H1 (cell line): ENCODE measurements around the gene STK26. TPM values are rescaled to one million over a fixed set of nuclear protein-coding genes. Genes with fewer than 3 reads are reported as not detected.

Experiments used
- CTCF ChIA-PET: fragments of 300-600 bp; sonication (Branson Sonifier 250); formaldehyde crosslinking; loops from one replicate; lab custom pipeline; 2021; ENCODE audit not compliant: partially characterized antibody; lab: Charles Lee
- POLR2A ChIA-PET: fragments of 300-600 bp; sonication (Branson Sonifier 250); formaldehyde crosslinking; loops from one replicate; lab custom pipeline; 2021; ENCODE audit warnings: inconsistent platforms; ENCODE audit not compliant: partially characterized antibody; lab: Charles Lee
- DNase-seq, 2 experiments: peaks; one replicate each; pipeline versions ENCODE4 v3.0.0 to v3.0.0-alpha.2; 2010 to 2022; ENCODE audit warnings: low spot score in 2 of 2, low read depth in 1 of 2, mixed read lengths in 1 of 2
- FAIRE-seq: peaks from 2 replicates; lab custom pipeline; 2011; peaks lifted over from hg19 to GRCh38; lab: Jason Lieb, UNC
- H2AFZ ChIP-seq: 2 replicates; pipeline ENCODE4 v1.8.1; 2012; ENCODE audit warnings: low read length, inconsistent platforms
- H2AK5ac ChIP-seq: 2 replicates; pipeline ENCODE4 v1.6.1; 2013; ENCODE audit warnings: low read depth, low read length
- H2BK120ac ChIP-seq: replicated peaks from 2 replicates; pipeline ENCODE3; 2013; ENCODE audit warnings: low read depth, low read length, inconsistent platforms
- H2BK12ac ChIP-seq: 2 replicates; pipeline ENCODE4 v1.6.1; 2013; ENCODE audit warnings: low read depth, low read length
- H2BK15ac ChIP-seq: 2 replicates; pipeline ENCODE4 v1.6.1; 2013; ENCODE audit warnings: low read length
- H2BK20ac ChIP-seq: 2 replicates; pipeline ENCODE4 v1.6.1; 2013; ENCODE audit warnings: low read length
- H2BK5ac ChIP-seq: 2 replicates; pipeline ENCODE4 v1.6.1; 2013; ENCODE audit warnings: low read depth, low read length
- H3K14ac ChIP-seq: 2 replicates; pipeline ENCODE4 v1.6.1; 2013; ENCODE audit warnings: inconsistent platforms; ENCODE audit not compliant: insufficient read length
- H3K18ac ChIP-seq: 2 replicates; pipeline ENCODE4 v1.6.1; 2013; ENCODE audit warnings: low read length; ENCODE audit errors: extremely low read depth
- H3K23ac ChIP-seq: 2 replicates; pipeline ENCODE4 v1.6.1; 2013; ENCODE audit warnings: inconsistent platforms; ENCODE audit not compliant: insufficient read length
- H3K23me2 ChIP-seq: 2 replicates; pipeline ENCODE4 v1.6.1; 2013; ENCODE audit warnings: low read depth, low read length
- H3K27ac ChIP-seq: 2 replicates; pipeline ENCODE4 v1.6.1; 2011; ENCODE audit warnings: low read depth, low read length, inconsistent platforms
- H3K27me3 ChIP-seq, 4 experiments: replicated peaks in 1 of 4; 1 replicate in 1 of 4; 2 replicates in 3 of 4; pipeline versions ENCODE4 v1.6.1 to v1.8.1; 2011 to 2013; ENCODE audit warnings: low read length in 3 of 4, mild to moderate bottlenecking in 3 of 4, inconsistent platforms in 2 of 4, mixed read lengths in 2 of 4, moderate library complexity in 1 of 4; ENCODE audit not compliant: control insufficient read depth in 3 of 4, insufficient read depth in 3 of 4; ENCODE audit errors: extremely low read depth in 1 of 4
- H3K36me3 ChIP-seq, 4 experiments: 2 replicates each; pipeline versions ENCODE4 v1.6.1 to v1.8.1; 2011 to 2013; ENCODE audit warnings: mild to moderate bottlenecking in 4 of 4, low read length in 3 of 4, moderate library complexity in 2 of 4, control low read depth in 1 of 4, inconsistent platforms in 1 of 4; ENCODE audit not compliant: insufficient read depth in 4 of 4, control insufficient read depth in 2 of 4
- H3K4ac ChIP-seq: replicated peaks from 2 replicates; pipeline ENCODE3; 2013; ENCODE audit warnings: low read length, low read depth, mixed read lengths, inconsistent platforms; ENCODE audit not compliant: insufficient read length
- H3K4me1 ChIP-seq, 4 experiments: replicated peaks in 1 of 4; 1 replicate in 1 of 4; 2 replicates in 3 of 4; pipeline versions ENCODE4 v1.6.1 to v1.8.1; 2011 to 2013; ENCODE audit warnings: low read length in 3 of 4, inconsistent platforms in 2 of 4, mixed read lengths in 1 of 4; ENCODE audit not compliant: insufficient read depth in 4 of 4, control insufficient read depth in 3 of 4
- H3K4me2 ChIP-seq, 2 experiments: 2 replicates each; pipeline versions ENCODE4 v1.6.1 to v1.8.1; 2011 to 2013; ENCODE audit warnings: low read depth in 2 of 2, low read length in 2 of 2, control low read depth in 1 of 2, inconsistent platforms in 1 of 2, mild to moderate bottlenecking in 1 of 2; ENCODE audit not compliant: insufficient read depth in 1 of 2
- H3K4me3 ChIP-seq, 4 experiments: fragments of 200-600, 300-600 bp in 1 of 4; sonication (generic), shearing (Covaris generic), sonication (Bioruptor Twin) in 1 of 4; 2 replicates each; pipeline versions ENCODE4 v1.5.1 to v1.8.1; 2011 to 2016; ENCODE audit warnings: low read length in 4 of 4, low read depth in 3 of 4, control low read depth in 2 of 4, inconsistent platforms in 2 of 4, mild to moderate bottlenecking in 2 of 4, mixed read lengths in 1 of 4, moderate library complexity in 1 of 4; ENCODE audit not compliant: insufficient read depth in 2 of 4; ENCODE audit errors: extremely low read depth in 1 of 4
- H3K56ac ChIP-seq: replicated peaks from 2 replicates; pipeline ENCODE3; 2013; ENCODE audit warnings: low read depth, mild to moderate bottlenecking, mixed read lengths, low read length, inconsistent platforms; ENCODE audit not compliant: insufficient read length
- H3K79me1 ChIP-seq: 2 replicates; pipeline ENCODE4 v1.6.1; 2013; ENCODE audit warnings: low read depth, low read length, control low read depth
- H3K79me2 ChIP-seq, 2 experiments: 2 replicates each; pipeline versions ENCODE4 v1.6.1 to v1.8.1; 2012 to 2013; ENCODE audit warnings: low read length in 2 of 2, mild to moderate bottlenecking in 2 of 2, inconsistent platforms in 1 of 2; ENCODE audit not compliant: insufficient read depth in 2 of 2, control insufficient read depth in 1 of 2
- H3K9ac ChIP-seq, 4 experiments: replicated peaks in 1 of 4; 1 replicate in 1 of 4; 2 replicates in 3 of 4; pipeline versions ENCODE4 v1.6.1 to v1.8.1; 2011 to 2013; ENCODE audit warnings: low read depth in 3 of 4, low read length in 3 of 4, control low read depth in 2 of 4, mild to moderate bottlenecking in 2 of 4, moderate library complexity in 2 of 4, inconsistent platforms in 1 of 4; ENCODE audit errors: extremely low read depth in 1 of 4
- H3K9me3 ChIP-seq, 2 experiments: 2 replicates each; pipeline versions ENCODE4 v1.6.1 to v1.8.1; 2012 to 2013; ENCODE audit warnings: mild to moderate bottlenecking in 2 of 2, moderate library complexity in 2 of 2, control low read depth in 1 of 2, inconsistent platforms in 1 of 2, low read depth in 1 of 2, low read length in 1 of 2, mixed read lengths in 1 of 2; ENCODE audit not compliant: insufficient read depth in 2 of 2
- H4K20me1 ChIP-seq, 2 experiments: replicated peaks in 1 of 2; 2 replicates each; pipeline versions ENCODE3 to v1.8.1; 2011 to 2013; ENCODE audit warnings: inconsistent platforms in 2 of 2, low read length in 2 of 2, mild to moderate bottlenecking in 1 of 2; ENCODE audit not compliant: insufficient read depth in 2 of 2, control insufficient read depth in 1 of 2
- H4K5ac ChIP-seq: 2 replicates; pipeline ENCODE4 v1.6.1; 2013; ENCODE audit warnings: low read length, low read depth, mixed read lengths, inconsistent platforms; ENCODE audit not compliant: insufficient read length
- H4K8ac ChIP-seq: 2 replicates; pipeline ENCODE4 v1.8.0; 2013; ENCODE audit warnings: mild to moderate bottlenecking, moderate library complexity, low read length, inconsistent platforms; ENCODE audit not compliant: insufficient read depth; ENCODE audit errors: extremely low read depth
- H4K91ac ChIP-seq: replicated peaks from 2 replicates; pipeline ENCODE3; 2013; ENCODE audit warnings: low read length, mixed read lengths, inconsistent platforms; ENCODE audit not compliant: insufficient read length
- BCL11A ChIP-seq, 2 experiments: IDR thresholded peaks; one replicate each; pipeline ENCODE4 v1.6.1; 2011; ENCODE audit warnings: low read depth in 2 of 2, low read length in 2 of 2, mild to moderate bottlenecking in 2 of 2
- CBX5 ChIP-seq: fragments of 300-800, 300-1000 bp; sonication (generic); IDR thresholded peaks from 2 replicates; pipeline ENCODE4 v1.7.1; 2016; ENCODE audit warnings: antibody characterized with exemption, low read length, low read depth
- CHD2 ChIP-seq: IDR thresholded peaks from 2 replicates; pipeline ENCODE4 v1.6.1; 2012; ENCODE audit warnings: low read length, improper control_type of control experiment
- E2F6 ChIP-seq: IDR thresholded peaks from 2 replicates; pipeline ENCODE4 v1.6.1; 2012; ENCODE audit warnings: inconsistent platforms
- EP300 ChIP-seq, 2 experiments: IDR thresholded peaks; 1 replicate in 1 of 2; 2 replicates in 1 of 2; pipeline ENCODE4 v1.6.1; 2011 to 2012; ENCODE audit warnings: low read depth in 2 of 2, low read length in 2 of 2, mild to moderate bottlenecking in 2 of 2, borderline replicate concordance in 1 of 2, inconsistent platforms in 1 of 2, moderate library complexity in 1 of 2
- HDAC6 ChIP-seq: IDR thresholded peaks from one replicate; pipeline ENCODE4 v1.7.1; 2012; ENCODE audit warnings: low read depth, mild to moderate bottlenecking, inconsistent platforms, low read length, moderate library complexity
- JUN ChIP-seq: IDR thresholded peaks from 2 replicates; pipeline ENCODE4 v1.6.1; 2011; ENCODE audit warnings: low read depth, mild to moderate bottlenecking, improper control_type of control experiment, low read length
- KDM4A ChIP-seq: IDR thresholded peaks from one replicate; pipeline ENCODE4 v1.7.1; 2012; ENCODE audit warnings: low read depth, mild to moderate bottlenecking, moderate library complexity, low read length, inconsistent platforms; ENCODE audit not compliant: severe bottlenecking
- NANOG ChIP-seq: IDR thresholded peaks from 2 replicates; pipeline ENCODE4 v1.6.1; 2011; ENCODE audit warnings: low read length, low read depth, mild to moderate bottlenecking, inconsistent platforms; ENCODE audit not compliant: insufficient read depth, poor library complexity, severe bottlenecking
- POU5F1 ChIP-seq: IDR thresholded peaks from 2 replicates; pipeline ENCODE4 v1.6.1; 2011; ENCODE audit warnings: low read depth, mild to moderate bottlenecking, low read length, moderate library complexity
- SP2 ChIP-seq: IDR thresholded peaks from 2 replicates; pipeline ENCODE4 v1.6.1; 2012; ENCODE audit warnings: mild to moderate bottlenecking, low read length, inconsistent platforms
- TBP ChIP-seq: IDR thresholded peaks from 2 replicates; pipeline ENCODE4 v1.6.1; 2011; ENCODE audit warnings: low read depth, low read length, improper control_type of control experiment
- ZNF274 ChIP-seq: IDR thresholded peaks from 2 replicates; pipeline ENCODE4 v1.7.0; 2012; ENCODE audit warnings: low read length, borderline replicate concordance; ENCODE audit errors: extremely low read depth
- WGBS, 2 experiments: shearing (Covaris generic) in 1 of 2; methylation state at CpG; one replicate each; pipeline versions ENCODE4 v1.1.6 to v1.1.7; 2013 to 2015; ENCODE audit warnings: low lambda C conversion rate in 2 of 2, mixed read lengths in 2 of 2, inconsistent platforms in 1 of 2, low coverage in 1 of 2, missing lambda C conversion rate in 1 of 2; ENCODE audit not compliant: insufficient replicate concordance in 2 of 2, insufficient coverage in 1 of 2, insufficient read length in 1 of 2; ENCODE audit errors: extremely low coverage in 1 of 2, missing lambda C conversion rate in 1 of 2; 5-methylcytosine and 5-hydroxymethylcytosine counted together
- polyA plus RNA-seq, 7 experiments: library from polyadenylated mRNA; depleted of rRNA in 3 of 7; stranded (reverse) in 5 of 7; unstranded in 2 of 7; fragments of >200 nt in 5 of 7; fragments of 200-250 nt in 2 of 7; gene quantifications; 1 replicate in 5 of 7; 2 replicates in 1 of 7; 4 replicates in 1 of 7; pipeline versions ENCODE4 v1.2.1 to v1.2.3, GENCODE V29; 2011 to 2013; ENCODE audit warnings: missing spikeins in 2 of 7, mixed read lengths in 2 of 7
- total RNA-seq: library from RNA; stranded (reverse); fragmentation: NEBNext Ultra II Directional; extraction: Animal tissue kit (Norgen Biotek cat#: 25700); gene quantifications from 2 replicates; pipeline ENCODE4 v1.2.1, GENCODE V29; 2021
- TF ChIP-seq, protein P1 (sequence below): IDR thresholded peaks from 2 replicates; pipeline ENCODE4 v1.6.1; 2012; ENCODE audit warnings: inconsistent platforms

The STK26 gene
- total and polyA plus RNA-seq, 2 of the 8 experiments (the other 6 are each of a cell fraction or from before 2014, with no cell fraction given) = 24.2 to 98.2 TPM

DNA sequence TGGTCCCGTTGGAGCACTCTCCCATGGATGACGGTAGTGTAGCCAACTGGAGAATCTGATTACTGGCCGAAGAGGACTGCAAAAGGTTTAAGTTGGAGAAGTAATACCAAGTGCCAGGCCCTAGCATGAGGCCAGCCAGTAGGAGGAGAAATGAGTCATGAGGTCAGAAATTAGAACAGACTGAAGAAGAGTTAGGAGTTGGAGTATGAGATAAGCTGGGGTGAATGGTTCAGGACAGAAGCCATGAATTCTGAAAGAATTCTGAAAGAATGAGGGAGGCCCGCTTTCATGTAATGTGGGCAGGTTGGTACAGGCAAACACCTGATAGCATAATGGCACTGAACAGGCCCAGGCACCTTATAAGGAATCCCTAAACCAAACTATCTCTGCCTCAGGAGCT lies 18.4 kb upstream of the STK26 start:
- no peak overlapping the region for H2BK12ac ChIP-seq
- no peak overlapping the region for H4K5ac ChIP-seq
- H3K23ac ChIP-seq = no peak overlapping the region
- FAIRE-seq (no peak), DNase-seq (no peak)
- no peak overlapping the region for H2BK20ac ChIP-seq
- H3K4me3 ChIP-seq = no peak overlapping the region
- no peak overlapping the region for H4K91ac ChIP-seq
- H2AFZ ChIP-seq = no peak overlapping the region
- no peaks in the 10 kb centered on the region for H3K36me3 ChIP-seq
- H3K79me1 ChIP-seq = no peaks in the 10 kb centered on the region
- ChIA-PET CTCF (interaction anchor here (0.6 to 1.5 kb wide), 4 partner anchors 19 to 163 kb away, joined by 3 to 7 read pairs (median 4); no protein-coding TSS in a partner anchor), POLR2A (no interaction called here)
- no peak overlapping the region for H2BK5ac ChIP-seq
- no peak overlapping the region for H3K27ac ChIP-seq
- H3K18ac ChIP-seq = no peak overlapping the region
- H2BK15ac ChIP-seq = no peak overlapping the region
- no peaks in the 10 kb centered on the region for H4K20me1 ChIP-seq
- no peak overlapping the region for H3K14ac ChIP-seq
- 87% methylated on average over 4 of the region's 4 CpGs; no CpG with 5 or more reads in 1 of the 2 experiments for WGBS, 2 experiments
- no peak overlapping the region for H3K4ac ChIP-seq
- H3K4me2 ChIP-seq = no peak overlapping the region
- H3K79me2 ChIP-seq = no peaks in the 10 kb centered on the region
- H3K9ac ChIP-seq = no peak overlapping the region
- H2BK120ac ChIP-seq = no peak overlapping the region
- H4K8ac ChIP-seq = no peak overlapping the region
- no peaks in the 10 kb centered on the region for H3K9me3 ChIP-seq
- no peaks in the 10 kb centered on the region for H3K4me1 ChIP-seq
- no peak overlapping the region for H2AK5ac ChIP-seq
- no peak overlapping the region for H3K56ac ChIP-seq
- no peaks in the 10 kb centered on the region for H3K27me3 ChIP-seq
- H3K23me2 ChIP-seq = no peaks in the 10 kb centered on the region
- no peak for TF ChIP-seq EP300 (IDR thresholded peaks at IDR 0.05; ENCODE audit: borderline replicate concordance in 1 of 2, low read depth in 2 of 2, low read length in 2 of 2)
- TF ChIP-seq, protein P1, sequence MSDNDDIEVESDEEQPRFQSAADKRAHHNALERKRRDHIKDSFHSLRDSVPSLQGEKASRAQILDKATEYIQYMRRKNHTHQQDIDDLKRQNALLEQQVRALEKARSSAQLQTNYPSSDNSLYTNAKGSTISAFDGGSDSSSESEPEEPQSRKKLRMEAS = no peak
- TF ChIP-seq CBX5 = no peak
- no peak for TF ChIP-seq KDM4A
- TF ChIP-seq ZNF274 = no peak
- TF ChIP-seq CHD2 = no peak
- TF ChIP-seq POU5F1 = no peak
- TF ChIP-seq TBP = no peak
- no peak for TF ChIP-seq SP2
- no peak for TF ChIP-seq E2F6
- TF ChIP-seq HDAC6 = no peak
- TF ChIP-seq JUN = no peak
- TF ChIP-seq NANOG = no peak
- no peak for TF ChIP-seq BCL11A (IDR thresholded peaks at IDR 0.05; ENCODE audit: low read depth in 2 of 2, low read length in 2 of 2)
